HG03175 (cell line): ENCODE results near the gene CFAP73.
"Not testable (repeated sequence)": the region's sequence is repeated elsewhere in the genome, so short reads cannot be mapped to it uniquely, and the experiment has no call there.

Experiments
- ATAC-seq: cut with Tn5 transposase; IDR thresholded peaks from one replicate; pipeline ENCODE4 v1.9.1; 2021; ENCODE audit warnings: mild to moderate bottlenecking, moderate library complexity; ENCODE audit not compliant: unreplicated experiment

Gene CFAP73

GRCh38 chr12:113141716-113142115 lies 7.8 kb upstream of the CFAP73 start:
- not testable (repeated sequence) for ATAC-seq

DNA sequence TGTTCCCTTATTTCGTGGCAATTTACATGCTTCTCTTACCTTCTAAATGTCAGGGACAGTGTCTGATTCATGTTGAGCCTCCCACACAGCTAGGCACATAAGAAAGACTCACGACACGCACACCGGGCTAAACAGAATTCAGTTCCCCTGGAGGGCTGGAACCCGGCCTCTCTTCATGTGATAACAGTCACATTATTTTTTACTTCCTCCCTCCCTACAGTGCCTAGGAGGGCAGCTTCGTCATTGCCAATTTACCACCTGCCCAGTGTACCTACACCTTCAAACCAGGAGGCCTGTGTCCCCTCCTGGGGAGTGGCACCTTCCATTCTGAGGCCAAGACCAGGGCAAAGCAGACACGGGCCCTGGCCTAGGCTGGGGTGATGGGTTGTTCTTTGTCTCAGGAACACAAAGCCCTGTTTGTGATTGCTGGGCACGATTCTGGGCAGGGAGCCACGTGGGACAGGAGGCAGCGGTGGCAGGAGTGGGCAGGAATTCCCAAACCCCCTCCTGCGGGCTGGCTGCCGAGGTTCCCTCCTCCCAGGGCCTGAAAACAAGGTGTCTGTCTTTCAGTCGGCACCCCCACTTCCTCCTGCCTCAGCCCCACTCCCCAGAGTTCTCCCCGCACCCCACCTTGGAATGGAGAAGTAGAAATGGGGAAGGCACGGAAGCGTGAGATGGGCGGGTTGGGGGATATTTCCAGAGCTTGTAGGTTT lies 7.2 kb upstream of the CFAP73 start:
- no peak for ATAC-seq

DNA sequence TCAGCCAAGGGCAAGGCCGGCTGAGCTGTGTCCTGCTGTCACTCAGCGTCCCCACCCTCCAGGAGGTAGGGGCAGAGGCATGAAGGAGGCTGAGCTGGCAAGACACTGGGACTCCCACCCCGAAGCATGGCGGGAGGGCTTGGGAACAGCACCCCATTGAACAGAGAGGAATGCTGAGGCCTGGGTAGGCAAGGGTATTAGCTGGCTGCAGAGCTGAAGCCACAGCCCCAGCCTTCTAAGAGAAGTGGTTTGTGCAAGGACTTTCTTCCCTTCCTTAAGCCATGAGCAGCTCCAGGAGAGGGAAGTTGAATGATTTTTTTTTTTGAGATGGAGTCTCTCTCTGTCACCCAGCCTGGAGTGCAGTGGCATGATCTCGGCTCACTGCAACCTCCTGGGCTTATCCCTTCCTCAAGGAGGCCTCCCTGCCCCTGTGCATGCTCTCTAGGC lies 6.6 kb upstream of the CFAP73 start:
- no peak for ATAC-seq

- ATAC-seq: no peak
Measured at GRCh38 chr12:113143959-113144358, 5.6 kb upstream of the CFAP73 start.

DNA sequence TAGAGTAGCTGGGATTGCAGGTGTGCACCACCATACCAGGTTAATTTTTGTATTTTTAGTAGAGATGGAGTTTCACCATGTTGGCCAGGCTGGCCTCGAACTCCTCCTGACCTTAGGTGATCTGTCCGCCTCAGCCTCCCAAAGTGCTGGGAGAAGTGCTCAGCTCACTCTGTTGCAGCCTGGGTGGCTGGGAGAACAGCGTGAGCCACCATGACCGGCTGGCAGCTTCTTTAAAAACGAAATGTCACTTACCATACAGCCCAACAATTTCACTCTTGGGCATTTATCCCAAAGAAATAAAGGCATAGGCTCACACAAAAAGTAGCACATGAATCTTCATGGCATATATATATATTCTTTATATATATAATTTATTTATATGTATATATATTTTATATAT lies 4.7 kb upstream of the CFAP73 start:
- ATAC-seq: no peak

DNA sequence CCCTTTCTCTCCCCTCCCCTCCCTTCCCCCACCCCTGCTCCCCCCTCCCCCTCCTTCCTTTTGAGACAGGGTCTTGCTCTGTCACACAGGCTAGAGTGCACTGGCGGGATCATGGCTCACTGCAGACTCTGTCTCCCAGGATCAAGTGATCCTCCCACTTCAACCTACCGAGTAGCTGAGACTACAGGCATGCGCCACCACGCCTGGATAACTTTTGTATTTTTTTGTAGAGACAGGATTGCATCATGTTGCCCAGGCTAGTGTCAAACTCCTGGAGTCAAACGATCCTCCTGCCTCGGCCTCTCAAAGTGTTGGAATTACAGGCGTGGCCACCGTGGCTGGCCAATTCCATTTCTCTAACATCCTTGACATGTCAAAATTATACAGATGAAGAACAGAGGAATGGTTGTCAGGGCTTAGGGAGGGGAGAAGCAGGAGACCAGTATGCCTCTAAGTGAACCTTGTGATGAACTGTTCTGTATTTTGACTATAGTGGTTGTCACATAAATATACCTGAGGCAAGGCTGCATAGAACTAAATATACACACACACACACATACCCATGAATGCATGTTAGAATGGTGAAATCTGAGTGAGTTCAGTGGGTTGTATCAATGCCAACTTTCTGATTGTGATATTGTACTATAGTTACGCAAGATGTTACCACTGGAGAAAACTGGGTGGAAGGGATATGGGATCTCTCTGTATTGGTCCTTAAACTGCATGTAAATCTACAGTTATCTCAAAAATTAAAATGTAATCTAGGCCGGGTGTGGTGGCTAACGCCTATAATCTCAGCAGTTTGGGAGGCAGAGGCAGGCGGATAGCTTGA lies 3.6 kb upstream of the CFAP73 start:
- ATAC-seq: no peak

- no peak for ATAC-seq
Measured at GRCh38 chr12:113146999-113147398, 2.5 kb upstream of the CFAP73 start.

DNA sequence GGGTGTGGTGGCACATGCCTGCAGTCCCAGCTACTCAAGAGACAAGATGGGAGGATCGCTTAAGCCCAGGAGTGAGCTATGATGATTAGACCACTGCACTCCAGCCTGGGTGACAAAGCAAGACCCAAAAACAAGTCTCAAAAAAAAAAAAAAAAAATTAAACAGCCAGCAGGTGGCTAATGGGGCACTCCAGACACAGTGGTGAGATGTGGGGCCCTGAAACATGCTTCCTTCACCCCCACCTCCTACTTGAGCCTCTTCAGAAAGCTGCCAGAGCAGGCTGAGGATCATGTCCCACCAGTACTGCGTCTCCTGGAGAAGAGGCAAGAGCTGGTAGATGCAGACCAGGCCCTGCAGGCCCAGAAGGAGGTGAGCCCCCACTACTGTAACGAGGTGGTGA lies 2.1 kb downstream of the CFAP73 start:
- ATAC-seq: no peak

GRCh38 chr12:113152196-113152834 lies 2.8 kb downstream of the CFAP73 start:
- ATAC-seq: no peak

- peak; percentile 62 for ATAC-seq
Measured at GRCh38 chr12:113152835-113153814, 3.6 kb downstream of the CFAP73 start.

GRCh38 chr12:113154351-113154973 lies 4.9 kb downstream of the CFAP73 start:
- no peak for ATAC-seq

GRCh38 chr12:113155060-113155459 lies 5.5 kb downstream of the CFAP73 start:
- ATAC-seq: no peak

DNA sequence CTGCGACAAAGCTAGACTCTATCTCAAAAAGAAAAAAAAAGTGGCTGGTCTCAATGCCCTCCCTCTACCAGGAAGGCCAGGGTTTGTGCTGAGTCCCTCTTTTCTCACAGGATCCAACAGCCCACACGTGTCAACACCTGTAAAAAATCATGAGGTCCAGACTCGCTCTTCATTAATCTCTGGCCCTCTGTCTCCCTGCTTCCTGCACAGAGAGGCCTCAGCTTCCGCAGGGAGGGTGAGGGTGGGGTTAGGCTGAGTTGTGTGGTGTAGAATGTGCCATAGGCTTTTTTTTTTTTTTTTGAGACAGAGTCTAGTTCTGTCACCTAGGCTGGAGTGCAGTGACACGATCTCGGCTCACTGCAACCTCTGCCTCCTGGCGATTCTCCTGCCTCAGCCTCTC lies 6.1 kb downstream of the CFAP73 start:
- no peak for ATAC-seq

GRCh38 chr12:113157218-113157859 lies 7.8 kb downstream of the CFAP73 start:
- no peak for ATAC-seq

GRCh38 chr12:113158439-113159203 lies 9.1 kb downstream of the CFAP73 start:
- ATAC-seq: no peak

DNA sequence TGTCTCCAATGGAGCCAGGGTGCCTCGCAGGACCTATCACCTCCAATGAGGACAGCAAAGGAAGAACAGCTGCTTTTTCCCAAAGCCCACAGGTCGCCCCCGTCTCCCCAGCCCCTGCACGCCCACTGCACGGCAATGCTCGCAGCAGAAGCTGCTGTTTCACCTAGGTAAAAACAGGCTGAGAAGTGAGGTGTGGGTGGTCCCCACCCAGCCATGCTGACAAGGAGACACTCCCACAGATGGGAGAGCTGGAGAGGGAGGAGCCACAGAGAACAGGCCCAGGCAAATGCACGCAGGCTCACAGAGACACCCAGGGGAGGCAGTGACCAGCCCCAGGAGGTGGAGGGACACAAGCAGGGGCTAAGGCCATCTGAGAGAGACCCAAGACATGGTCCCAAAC lies 10.4 kb downstream of the CFAP73 start:
- no peak for ATAC-seq

- ATAC-seq: no peak
Measured at GRCh38 chr12:113161415-113162016, 12.0 kb downstream of the CFAP73 start.
